Ascending aorta (tissue), 2 donors: ENCODE measurements around the gene TULP3. TPM values are rescaled to one million over a fixed set of nuclear protein-coding genes. Genes with fewer than 3 reads are reported as not detected.
"Not testable (repeated sequence)": the region's sequence is repeated elsewhere in the genome, so short reads cannot be mapped to it uniquely, and the experiment has no call there.

Experiments
- DNase-seq, 2 donors: peaks; one replicate each; pipeline ENCODE4 v3.0.0-alpha.2; 2019; ENCODE audit warnings: low spot score in 2 of 2
- H3K27ac ChIP-seq, 2 donors: fragments of 200-600 bp; sonication (generic); one replicate each; pipeline ENCODE4 v1.5.1; 2016 to 2017; ENCODE audit warnings: mild to moderate bottlenecking in 1 of 2
- H3K27me3 ChIP-seq: fragments of 200-600 bp; sonication (generic); one replicate; pipeline ENCODE4 v1.5.1; 2017
- H3K36me3 ChIP-seq, 2 donors: fragments of 200-600 bp; sonication (generic); one replicate each; pipeline ENCODE4 v1.5.1; 2016
- H3K4me1 ChIP-seq, 2 donors: fragments of 200-600 bp; sonication (generic); one replicate each; pipeline ENCODE4 v1.5.1; 2016 to 2017; ENCODE audit warnings: mild to moderate bottlenecking in 1 of 2
- H3K4me3 ChIP-seq, 2 donors: fragments of 200-600 bp; sonication (generic); one replicate each; pipeline ENCODE4 v1.5.1; 2016 to 2017; ENCODE audit warnings: mild to moderate bottlenecking in 1 of 2
- H3K9me3 ChIP-seq, 2 donors: fragments of 200-600 bp; sonication (generic); one replicate each; pipeline ENCODE4 v1.5.1; 2016
- intact Hi-C: fragments of 100-400 bp; cut with DNase I; formaldehyde crosslinking; loops from one replicate; pipeline ENCODE4 v1.15.1; 2023
- total RNA-seq: library from RNA; depleted of rRNA; stranded (reverse); fragments of >200 nt; gene quantifications from one replicate; pipeline ENCODE4 v1.1.0, GENCODE V29; 2016
- TF ChIP-seq, protein P1 (sequence below), 3 experiments: fragments of 200-600 bp in 2 of 3; fragments of 450-650 bp in 1 of 3; sonication (generic) in 2 of 3; IDR thresholded peaks; one replicate each; pipeline ENCODE4 v1.5.1; 2016 to 2019; ENCODE audit warnings: antibody characterized with exemption in 3 of 3, mild to moderate bottlenecking in 1 of 3, moderate library complexity in 1 of 3

Gene TULP3
- total RNA-seq, 1 donor from 2014 or later, result 24.8 TPM

DNA sequence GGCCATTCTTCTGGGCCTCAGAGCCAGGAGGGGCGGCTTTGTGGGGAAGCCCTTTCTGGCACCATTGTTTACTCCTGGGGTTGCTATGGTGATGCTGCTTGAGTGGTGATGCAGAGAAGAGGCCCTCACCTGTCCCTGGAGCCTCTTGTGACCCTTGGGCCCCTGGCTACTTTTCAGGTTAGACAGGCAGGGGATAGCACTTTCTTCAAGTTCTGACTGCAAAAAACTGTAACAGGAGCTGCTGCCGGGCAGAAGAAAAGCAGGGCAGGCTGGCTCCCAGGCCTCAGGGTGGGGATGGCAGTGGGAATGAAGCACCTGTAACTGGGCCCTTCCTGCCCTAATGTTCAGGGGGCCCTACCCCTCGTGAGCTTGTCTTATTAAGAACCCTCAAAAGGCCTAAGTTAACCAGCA lies 33.7 kb upstream of the TULP3 start, which contains the start of gene TEX52:
Gene TEX52 (minus strand): TSS at position 19 of the 411 bp plus-strand sequence. CDS start 13 bp downstream, at position 6.
- intact Hi-C loops, result no loop called here
- Histone ChIP-seq H3K27ac (no peak within 1 kb of the TSS), H3K4me1 (peaks cover 0 to 2% of the 10 kb centered on the region in 2 donors), H3K36me3 (no peaks in the 10 kb centered on the region), H3K9me3 (no peaks in the 10 kb centered on the region), H3K4me3 (no peak within 1 kb of the TSS), H3K27me3 (no peaks in the 10 kb centered on the region)
- TF ChIP-seq, protein P1, sequence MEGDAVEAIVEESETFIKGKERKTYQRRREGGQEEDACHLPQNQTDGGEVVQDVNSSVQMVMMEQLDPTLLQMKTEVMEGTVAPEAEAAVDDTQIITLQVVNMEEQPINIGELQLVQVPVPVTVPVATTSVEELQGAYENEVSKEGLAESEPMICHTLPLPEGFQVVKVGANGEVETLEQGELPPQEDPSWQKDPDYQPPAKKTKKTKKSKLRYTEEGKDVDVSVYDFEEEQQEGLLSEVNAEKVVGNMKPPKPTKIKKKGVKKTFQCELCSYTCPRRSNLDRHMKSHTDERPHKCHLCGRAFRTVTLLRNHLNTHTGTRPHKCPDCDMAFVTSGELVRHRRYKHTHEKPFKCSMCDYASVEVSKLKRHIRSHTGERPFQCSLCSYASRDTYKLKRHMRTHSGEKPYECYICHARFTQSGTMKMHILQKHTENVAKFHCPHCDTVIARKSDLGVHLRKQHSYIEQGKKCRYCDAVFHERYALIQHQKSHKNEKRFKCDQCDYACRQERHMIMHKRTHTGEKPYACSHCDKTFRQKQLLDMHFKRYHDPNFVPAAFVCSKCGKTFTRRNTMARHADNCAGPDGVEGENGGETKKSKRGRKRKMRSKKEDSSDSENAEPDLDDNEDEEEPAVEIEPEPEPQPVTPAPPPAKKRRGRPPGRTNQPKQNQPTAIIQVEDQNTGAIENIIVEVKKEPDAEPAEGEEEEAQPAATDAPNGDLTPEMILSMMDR (IDR thresholded peaks at IDR 0.05), result no peak
- DNase-seq, result no peak

DNA sequence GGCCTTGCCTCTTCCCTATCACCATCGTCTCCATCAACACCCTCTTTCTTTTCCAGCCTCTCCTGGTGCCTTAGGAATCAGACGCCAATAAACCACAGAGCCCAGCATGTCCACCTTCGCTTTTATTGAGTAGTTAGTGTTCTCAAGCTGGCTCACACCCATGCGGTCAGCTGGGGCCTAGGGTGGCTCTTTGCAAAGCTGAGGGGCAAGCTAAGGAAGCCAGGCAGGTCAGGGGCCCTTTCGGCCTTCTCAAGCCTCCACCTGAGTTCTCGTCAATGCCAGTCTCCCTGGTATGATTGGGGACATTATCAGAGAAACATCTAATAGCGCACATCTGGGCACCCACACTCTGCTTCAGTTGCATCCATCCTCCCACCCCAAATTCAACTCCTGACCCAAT lies 33.1 kb upstream of the TULP3 start:
- H3K4me3 ChIP-seq, result no peak overlapping the region
- no peak for DNase-seq
- H3K36me3 ChIP-seq, result no peaks in the 10 kb centered on the region
- intact Hi-C loops, result no loop called here
- peaks cover 0 to 2% of the 10 kb centered on the region in 2 donors for H3K4me1 ChIP-seq
- H3K27ac ChIP-seq, result no peak overlapping the region
- no peaks in the 10 kb centered on the region for H3K9me3 ChIP-seq
- TF ChIP-seq, protein P1 (IDR thresholded peaks at IDR 0.05), result no peak
- no peaks in the 10 kb centered on the region for H3K27me3 ChIP-seq

DNA sequence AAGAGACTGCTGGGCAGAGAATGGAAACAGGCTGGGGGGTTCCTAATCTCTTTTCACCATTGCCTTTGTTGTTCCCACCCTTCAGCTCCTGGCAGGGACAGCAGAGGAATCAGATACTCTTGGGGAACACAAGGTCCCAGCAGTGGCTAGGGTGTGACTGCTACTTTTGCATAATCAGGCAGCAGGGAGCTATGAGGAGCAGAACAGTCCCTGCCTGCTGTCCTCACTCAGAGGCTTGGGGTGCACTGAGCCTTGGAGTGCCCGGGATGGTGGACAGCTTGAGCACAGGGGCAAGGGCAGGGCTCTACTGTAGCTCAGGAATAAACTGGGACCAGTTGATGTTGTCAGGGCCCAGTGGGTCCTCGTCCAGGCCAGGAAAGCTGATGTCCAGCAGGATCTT lies 32.4 kb upstream of the TULP3 start:
- H3K36me3 ChIP-seq, result no peaks in the 10 kb centered on the region
- no peaks in the 10 kb centered on the region for H3K27me3 ChIP-seq
- intact Hi-C loops, result no loop called here
- H3K9me3 ChIP-seq, result no peaks in the 10 kb centered on the region
- no peak for DNase-seq
- no peak overlapping the region for H3K4me3 ChIP-seq
- H3K27ac ChIP-seq, result no peak overlapping the region
- peaks cover 0 to 2% of the 10 kb centered on the region in 2 donors for H3K4me1 ChIP-seq
- TF ChIP-seq, protein P1 (IDR thresholded peaks at IDR 0.05), result no peak

DNA sequence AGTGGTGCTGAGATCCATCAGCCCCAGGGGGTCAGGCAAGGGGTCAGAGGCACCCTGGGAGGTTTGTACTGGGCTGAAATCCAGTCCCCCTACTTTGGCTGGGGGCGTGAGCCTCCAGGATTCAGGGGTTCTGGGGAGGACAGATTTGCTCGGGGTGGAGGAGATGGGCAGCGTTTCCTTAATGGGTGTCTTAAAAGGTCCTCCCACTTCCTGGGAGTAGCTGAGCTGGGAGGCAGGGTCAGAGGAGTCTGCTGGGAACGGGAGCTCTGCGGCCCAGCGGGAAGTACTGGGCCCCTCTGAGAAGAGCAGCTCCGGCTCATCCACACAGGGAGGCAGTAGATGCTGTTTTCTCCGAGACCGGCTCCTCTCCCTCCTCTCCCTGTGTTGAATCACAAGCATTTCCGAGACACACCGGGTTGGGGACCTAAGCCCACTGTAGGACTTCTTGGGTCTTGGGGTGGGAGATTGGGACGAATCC lies 31.7 kb upstream of the TULP3 start:
- H3K27me3 ChIP-seq, result no peaks in the 10 kb centered on the region
- H3K36me3 ChIP-seq, result no peaks in the 10 kb centered on the region
- DNase-seq, result no peak
- TF ChIP-seq, protein P1 (IDR thresholded peaks at IDR 0.05), result no peak
- intact Hi-C loops, result no loop called here
- H3K27ac ChIP-seq, result no peak overlapping the region
- H3K4me1 ChIP-seq, result no peaks in the 10 kb centered on the region
- H3K4me3 ChIP-seq, result no peak overlapping the region
- no peaks in the 10 kb centered on the region for H3K9me3 ChIP-seq

DNA sequence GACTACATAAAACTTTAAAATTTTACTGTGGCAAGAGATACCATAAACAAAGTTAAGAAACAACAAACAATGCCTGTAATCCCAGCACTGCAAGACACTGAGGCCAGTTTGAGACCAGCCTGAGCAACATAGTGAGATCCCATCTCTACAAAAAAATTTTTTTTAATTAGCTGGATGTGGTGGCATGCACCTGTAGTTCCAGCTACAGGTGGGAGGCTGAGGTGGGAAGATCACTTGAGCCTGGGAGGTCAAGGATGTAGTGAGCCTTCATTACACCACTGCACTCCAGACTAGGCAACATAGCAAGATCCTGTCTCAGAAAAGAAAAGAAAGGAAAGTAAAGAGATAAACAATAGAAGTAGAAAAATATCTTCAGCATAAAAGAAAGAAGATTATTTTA lies 30.5 kb upstream of the TULP3 start:
- intact Hi-C loops, result no loop called here
- H3K4me1 ChIP-seq, result no peaks in the 10 kb centered on the region
- H3K36me3 ChIP-seq, result no peaks in the 10 kb centered on the region
- no peaks in the 10 kb centered on the region for H3K9me3 ChIP-seq
- no peak for DNase-seq
- no peak overlapping the region for H3K27ac ChIP-seq
- H3K4me3 ChIP-seq, result no peak overlapping the region
- H3K27me3 ChIP-seq, result no peaks in the 10 kb centered on the region
- TF ChIP-seq, protein P1 (IDR thresholded peaks at IDR 0.05), result no peak

DNA sequence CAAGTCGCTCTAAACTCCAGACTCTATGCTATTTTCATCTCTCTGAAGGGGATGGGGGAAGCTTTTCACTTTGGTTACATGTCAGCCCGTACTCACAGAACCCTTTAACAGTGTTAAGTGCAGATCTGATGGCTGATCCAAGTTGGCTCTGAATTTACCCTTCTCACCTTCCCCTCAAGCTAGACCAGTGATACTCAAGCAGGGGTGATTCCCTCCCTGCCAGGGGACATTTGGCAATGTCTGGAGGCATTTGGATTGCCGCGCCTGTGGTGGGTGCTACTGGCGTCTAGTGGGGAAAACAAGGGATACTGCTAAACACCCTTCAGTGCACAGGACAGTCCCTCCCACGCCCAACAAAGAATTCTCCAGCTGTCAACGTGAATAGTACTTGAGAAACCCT lies 27.8 kb upstream of the TULP3 start:
- no peaks in the 10 kb centered on the region for H3K9me3 ChIP-seq
- TF ChIP-seq, protein P1 (IDR thresholded peaks at IDR 0.05), result no peak
- no peaks in the 10 kb centered on the region for H3K36me3 ChIP-seq
- no peak for DNase-seq
- no peak overlapping the region for H3K27ac ChIP-seq
- intact Hi-C loops, result no loop called here
- H3K27me3 ChIP-seq, result no peaks in the 10 kb centered on the region
- H3K4me1 ChIP-seq, result no peaks in the 10 kb centered on the region
- no peak overlapping the region for H3K4me3 ChIP-seq

DNA sequence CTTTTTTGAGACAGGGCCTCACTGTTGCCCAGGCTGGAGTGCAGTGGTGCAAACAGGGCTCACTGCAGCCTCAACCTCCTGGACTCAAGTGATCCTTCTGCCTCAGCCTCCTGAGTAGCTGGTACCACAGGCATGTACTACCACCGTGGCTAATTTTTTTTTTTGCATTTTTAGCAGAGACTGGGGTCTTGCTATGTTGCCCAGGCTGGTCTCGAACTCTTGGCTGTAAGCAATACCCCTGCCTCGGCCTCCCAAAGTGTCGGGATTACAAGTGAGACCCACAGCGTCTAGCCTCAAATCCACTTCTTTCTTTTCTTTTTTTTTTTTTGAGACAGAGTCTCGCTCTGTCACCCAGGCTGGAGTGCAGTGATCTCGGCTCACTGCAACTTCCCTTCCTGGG lies 27.3 kb upstream of the TULP3 start:
- H3K27ac ChIP-seq, H3K4me1 ChIP-seq, intact Hi-C loops, DNase-seq, H3K36me3 ChIP-seq, H3K4me3 ChIP-seq, H3K9me3 ChIP-seq, H3K27me3 ChIP-seq: not testable (repeated sequence)
